ENCODE results near the gene CBX2.

CBX2 gene

GRCh38 chr17:79786930-79787643, 9.1 kb downstream of the CBX2 start:
- DNase-seq (ENCODE audit: low read depth in 3 of 3) = no peak

- DNase-seq (ENCODE audit: low read depth in 3 of 3) = no peak
These were observed 10.5 kb downstream of the CBX2 start for GRCh38 chr17:79788455-79788854.

- no peak for DNase-seq (ENCODE audit: low read depth in 3 of 3)
These were observed 11.3 kb downstream of the CBX2 start for GRCh38 chr17:79788989-79789942.

- DNase-seq (ENCODE audit: low read depth in 3 of 3) = no peak
These were observed 12.2 kb downstream of the CBX2 start for GRCh38 chr17:79789943-79790804.

- no peak for DNase-seq (ENCODE audit: low read depth in 3 of 3)
These were observed 13.1 kb downstream of the CBX2 start for GRCh38 chr17:79790805-79791734.

GRCh38 chr17:79791735-79792161, 13.8 kb downstream of the CBX2 start:
- no peak for DNase-seq (ENCODE audit: low read depth in 3 of 3)

GRCh38 chr17:79792341-79792871, 14.5 kb downstream of the CBX2 start:
- no peak for DNase-seq (ENCODE audit: low read depth in 3 of 3)

- no peak for DNase-seq (ENCODE audit: low read depth in 3 of 3)
These were observed 15.3 kb downstream of the CBX2 start for GRCh38 chr17:79792984-79793923.

GRCh38 chr17:79793924-79794304, 16.0 kb downstream of the CBX2 start:
- no peak for DNase-seq (ENCODE audit: low read depth in 3 of 3)

- DNase-seq (ENCODE audit: low read depth in 3 of 3) = no peak
These were observed 16.9 kb downstream of the CBX2 start for GRCh38 chr17:79794659-79795511.

GRCh38 chr17:79795795-79796443, 18.0 kb downstream of the CBX2 start:
- no peak for DNase-seq (ENCODE audit: low read depth in 3 of 3)

GRCh38 chr17:79796444-79796762, 18.5 kb downstream of the CBX2 start:
- DNase-seq (ENCODE audit: low read depth in 3 of 3) = no peak

- DNase-seq (ENCODE audit: low read depth in 3 of 3) = peak; percentile 99
These were observed 19.0 kb downstream of the CBX2 start, which contains the start of gene CBX8 for GRCh38 chr17:79796763-79797491. CBX8 (minus strand) TSS chr17:79797077; CDS start chr17:79796998, 79 bp downstream.

GRCh38 chr17:79797492-79798298, 19.7 kb downstream of the CBX2 start:
- DNase-seq (ENCODE audit: low read depth in 3 of 3) = no peak

- no peak for DNase-seq (ENCODE audit: low read depth in 3 of 3)
These were observed 20.6 kb downstream of the CBX2 start for GRCh38 chr17:79798299-79799173.

- no peak for DNase-seq (ENCODE audit: low read depth in 3 of 3)
These were observed 21.2 kb downstream of the CBX2 start for GRCh38 chr17:79799174-79799537.
